Glutamatergic neuron (in vitro differentiated cells): ENCODE results near the gene TTC28. TPM values are rescaled to one million over a fixed set of nuclear protein-coding genes. Genes with fewer than 3 reads are reported as not detected.
"Not testable (repeated sequence)": the region's sequence is repeated elsewhere in the genome, so short reads cannot be mapped to it uniquely, and the experiment has no call there.

Experiments
- DNase-seq: peaks from one replicate; pipeline ENCODE4 v3.0.0; 2022
- H3K27ac Mint-ChIP-seq: one replicate; pipeline ENCODE4 v1.8.0; 2020; ENCODE audit warnings: mild to moderate bottlenecking, mixed read lengths, inconsistent platforms; ENCODE audit not compliant: unreplicated experiment
- H3K27me3 Mint-ChIP-seq: one replicate; pipeline ENCODE4 v1.8.0; 2020; ENCODE audit warnings: mild to moderate bottlenecking, moderate library complexity, mixed read lengths, inconsistent platforms; ENCODE audit not compliant: unreplicated experiment
- H3K36me3 Mint-ChIP-seq: one replicate; pipeline ENCODE4 v1.8.0; 2020; ENCODE audit warnings: mild to moderate bottlenecking, mixed read lengths, inconsistent platforms; ENCODE audit not compliant: unreplicated experiment
- H3K4me1 Mint-ChIP-seq: one replicate; pipeline ENCODE4 v1.8.0; 2020; ENCODE audit warnings: mild to moderate bottlenecking, low read depth, mixed read lengths, inconsistent platforms; ENCODE audit not compliant: unreplicated experiment
- H3K4me3 Mint-ChIP-seq: one replicate; pipeline ENCODE4 v1.8.0; 2020; ENCODE audit warnings: mild to moderate bottlenecking, mixed read lengths, inconsistent platforms; ENCODE audit not compliant: unreplicated experiment
- H3K9me3 Mint-ChIP-seq: one replicate; pipeline ENCODE4 v1.8.0; 2020; ENCODE audit warnings: mild to moderate bottlenecking, moderate library complexity, mixed read lengths, inconsistent platforms; ENCODE audit not compliant: unreplicated experiment
- CTCF ChIP-seq: fragments of 200-600 bp; sonication (generic); IDR thresholded peaks from one replicate; pipeline ENCODE4 v1.5.0; 2021; ENCODE audit not compliant: partially characterized antibody, unreplicated experiment
- total RNA-seq: library from RNA; stranded (reverse); fragmentation: NEBNext Ultra II Directional; extraction: Animal tissue kit (Norgen Biotek cat#: 25700); gene quantifications from one replicate; pipeline ENCODE4 v1.2.1, GENCODE V29; 2021; ENCODE audit not compliant: unreplicated experiment

The TTC28 gene
- total RNA-seq, 1 donor from 2014 or later, result 55.6 TPM

- H3K36me3 Mint-ChIP-seq, H3K27ac Mint-ChIP-seq, H3K4me3 Mint-ChIP-seq, H3K9me3 Mint-ChIP-seq, H3K4me1 Mint-ChIP-seq, H3K27me3 Mint-ChIP-seq, DNase-seq: not testable (repeated sequence)
Measured at GRCh38 chr22:28682966-28683365, 3.3 kb upstream of the TTC28 start.

GRCh38 chr22:28680813-28681490, 1.3 kb upstream of the TTC28 start:
- H3K36me3 Mint-ChIP-seq, DNase-seq, H3K9me3 Mint-ChIP-seq, H3K27me3 Mint-ChIP-seq, H3K4me1 Mint-ChIP-seq, H3K27ac Mint-ChIP-seq: not testable (repeated sequence)
- H3K4me3 Mint-ChIP-seq, result peak overlapping the region; percentile 34

DNA sequence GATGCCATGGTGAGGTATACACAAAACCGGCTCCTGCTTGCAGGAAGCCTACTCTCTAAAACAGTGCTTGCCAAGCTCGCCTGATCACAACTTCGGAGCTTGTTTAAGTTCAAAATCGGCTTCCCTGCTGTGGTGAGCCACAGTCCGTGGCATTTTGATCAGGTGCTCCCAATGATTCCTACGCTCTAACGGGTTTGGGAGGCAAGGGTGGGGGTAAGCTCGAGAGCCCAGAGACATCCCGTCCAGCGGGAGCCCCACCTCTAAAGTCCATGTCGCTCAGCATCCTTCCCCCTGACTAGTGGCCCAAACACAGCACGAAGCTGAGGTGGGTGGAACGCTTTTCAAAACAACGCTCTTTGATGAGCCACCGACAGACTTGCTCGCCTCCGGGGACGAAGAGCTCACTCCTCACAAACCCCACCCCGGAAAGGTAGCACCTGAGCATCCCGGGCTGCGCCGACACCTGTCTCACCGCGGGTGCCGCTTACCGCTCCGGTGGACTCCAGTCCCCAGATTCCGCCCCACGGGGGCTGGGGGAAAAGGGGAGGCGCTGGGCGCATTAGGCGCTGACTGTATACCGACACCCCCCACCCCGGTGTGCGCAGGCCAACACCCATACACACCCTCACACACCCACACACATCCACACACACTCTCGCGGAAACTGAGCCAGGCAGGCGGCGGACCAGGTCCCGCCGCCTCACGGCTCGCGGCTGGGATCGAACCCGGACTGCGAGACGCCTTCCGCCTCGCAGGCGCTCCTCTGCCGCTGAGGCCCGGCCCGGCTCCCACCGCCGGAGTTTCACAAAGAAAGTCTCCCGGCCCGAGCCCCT, 646 bp downstream of the TTC28 start:
- H3K36me3 Mint-ChIP-seq, DNase-seq, H3K27me3 Mint-ChIP-seq, H3K9me3 Mint-ChIP-seq, H3K4me1 Mint-ChIP-seq, H3K27ac Mint-ChIP-seq: not testable (repeated sequence)
- H3K4me3 Mint-ChIP-seq, result peak overlapping the region; percentile 88

- not testable (repeated sequence) for H3K36me3 Mint-ChIP-seq, H3K9me3 Mint-ChIP-seq, H3K27ac Mint-ChIP-seq, H3K27me3 Mint-ChIP-seq, DNase-seq, H3K4me1 Mint-ChIP-seq
- H3K4me3 Mint-ChIP-seq, result peak overlapping the region; percentile 42
Measured at GRCh38 chr22:28678170-28678569, 1.5 kb downstream of the TTC28 start.

DNA sequence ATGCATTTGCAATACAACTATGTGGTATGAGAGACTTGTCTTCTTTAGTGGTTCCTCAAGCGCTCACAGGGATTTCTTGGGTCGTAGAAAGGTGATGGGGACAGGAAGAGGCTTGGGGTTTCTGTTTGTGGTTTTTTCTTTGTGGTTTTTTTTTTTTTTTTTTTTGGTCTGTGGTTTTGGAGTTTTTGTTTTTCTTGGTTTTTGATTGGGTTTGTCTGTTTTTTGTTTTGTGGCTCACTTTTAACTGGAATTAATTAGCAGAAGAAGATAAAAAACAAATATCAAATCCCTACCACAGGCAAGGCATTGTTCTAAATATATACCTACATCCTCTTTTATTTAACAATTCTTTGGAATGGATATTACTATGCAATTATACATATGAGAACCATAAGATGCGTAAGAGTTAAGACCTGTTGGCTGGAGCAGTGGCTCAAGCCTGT, 5.5 kb downstream of the TTC28 start:
- TF ChIP-seq CTCF, result no peak
- no peak for DNase-seq
- peaks cover 5% of the 10 kb centered on the region for H3K36me3 Mint-ChIP-seq
- H3K9me3 Mint-ChIP-seq, result no peaks in the 10 kb centered on the region
- no peaks in the 10 kb centered on the region for H3K4me1 Mint-ChIP-seq
- no peak overlapping the region for H3K4me3 Mint-ChIP-seq
- no peak overlapping the region for H3K27ac Mint-ChIP-seq
- H3K27me3 Mint-ChIP-seq, result no peaks in the 10 kb centered on the region

- H3K9me3 Mint-ChIP-seq, result no peaks in the 10 kb centered on the region
- H3K27ac Mint-ChIP-seq, result no peak overlapping the region
- no peaks in the 10 kb centered on the region for H3K4me1 Mint-ChIP-seq
- no peak for DNase-seq
- H3K27me3 Mint-ChIP-seq, result no peaks in the 10 kb centered on the region
- TF ChIP-seq CTCF, result no peak
- H3K36me3 Mint-ChIP-seq, result peaks cover 5% of the 10 kb centered on the region
- H3K4me3 Mint-ChIP-seq, result no peak overlapping the region
Measured at GRCh38 chr22:28670756-28671155, 8.9 kb downstream of the TTC28 start.

GRCh38 chr22:28670161-28670560, 9.5 kb downstream of the TTC28 start:
- no peak for DNase-seq
- Mint-ChIP-seq H3K27me3 (no peaks in the 10 kb centered on the region), H3K4me3 (no peak overlapping the region), H3K9me3 (no peaks in the 10 kb centered on the region), H3K4me1 (no peaks in the 10 kb centered on the region), H3K27ac (no peak overlapping the region), H3K36me3 (peaks cover 5% of the 10 kb centered on the region)
- TF ChIP-seq CTCF, result no peak
